HT-29 (cell line): ENCODE data around the gene GRAMD2B. TPM values are rescaled to one million over a fixed set of nuclear protein-coding genes. Genes with fewer than 3 reads are reported as not detected.
"Not testable (repeated sequence)": the region's sequence is repeated elsewhere in the genome, so short reads cannot be mapped to it uniquely, and the experiment has no call there.

Source experiments
- DNase-seq: peaks from one replicate; pipeline ENCODE4 v3.0.0-alpha.2; 2015; ENCODE audit warnings: low spot score
- total RNA-seq: library from RNA; depleted of rRNA; stranded (reverse); fragments of >200 nt; shearing (Covaris generic); gene quantifications from 2 replicates; pipeline ENCODE4 v1.2.3, GENCODE V29; 2014

Gene GRAMD2B
- total RNA-seq, 1 experiment from 2014 or later: 5.7 TPM

- no peak for DNase-seq
These were observed 12.6 kb upstream of the GRAMD2B start for GRCh38 chr5:126410623-126411022.

- DNase-seq: no peak
These were observed 9.4 kb upstream of the GRAMD2B start for GRCh38 chr5:126413856-126414255.

GRCh38 chr5:126414874-126415502, 8.2 kb upstream of the GRAMD2B start:
- DNase-seq: no peak

- DNase-seq: no peak
These were observed 7.4 kb upstream of the GRAMD2B start for GRCh38 chr5:126415789-126416188.

GRCh38 chr5:126416266-126416925, 6.8 kb upstream of the GRAMD2B start:
- DNase-seq: no peak

GRCh38 chr5:126417178-126417577, 6.0 kb upstream of the GRAMD2B start:
- no peak for DNase-seq

GRCh38 chr5:126419102-126419501, 4.1 kb upstream of the GRAMD2B start:
- no peak for DNase-seq

- DNase-seq: no peak
These were observed 5.2 kb downstream of the GRAMD2B start for GRCh38 chr5:126428421-126428820.

GRCh38 chr5:126430631-126431030, 7.4 kb downstream of the GRAMD2B start:
- no peak for DNase-seq

- DNase-seq: no peak
These were observed 10.5 kb downstream of the GRAMD2B start for GRCh38 chr5:126433701-126434100.

GRCh38 chr5:126435261-126435660, 12.1 kb downstream of the GRAMD2B start:
- no peak for DNase-seq

GRCh38 chr5:126435714-126436113, 12.5 kb downstream of the GRAMD2B start:
- no peak for DNase-seq

GRCh38 chr5:126437721-126438120, 14.5 kb downstream of the GRAMD2B start:
- DNase-seq: no peak

- DNase-seq: no peak
These were observed 15.1 kb downstream of the GRAMD2B start for GRCh38 chr5:126438267-126438666.

GRCh38 chr5:126438868-126439267, 15.7 kb downstream of the GRAMD2B start:
- no peak for DNase-seq

- not testable (repeated sequence) for DNase-seq
These were observed 16.5 kb downstream of the GRAMD2B start for GRCh38 chr5:126439724-126440123.

- no peak for DNase-seq
These were observed 18.0 kb downstream of the GRAMD2B start for GRCh38 chr5:126441230-126441629.

- DNase-seq: no peak
These were observed 20.2 kb downstream of the GRAMD2B start for GRCh38 chr5:126443374-126443851.

- DNase-seq: no peak
These were observed 20.9 kb downstream of the GRAMD2B start for GRCh38 chr5:126444137-126444536.

GRCh38 chr5:126445502-126446174, 22.4 kb downstream of the GRAMD2B start:
- no peak for DNase-seq

- no peak for DNase-seq
These were observed 23.5 kb downstream of the GRAMD2B start for GRCh38 chr5:126446498-126447224.

- no peak for DNase-seq
These were observed 25.5 kb downstream of the GRAMD2B start for GRCh38 chr5:126448720-126449119.
